SH-SY5Y (cell line): ENCODE measurements around the gene DOCK2.

ENCODE experiments used
- GATA2 ChIP-seq: IDR thresholded peaks from 2 replicates; pipeline ENCODE4 v1.6.1; 2011; ENCODE audit warnings: mild to moderate bottlenecking, low read depth, low read length
- GATA3 ChIP-seq: IDR thresholded peaks from 2 replicates; pipeline ENCODE4 v1.6.1; 2011; ENCODE audit warnings: low read depth, mild to moderate bottlenecking, low read length, moderate library complexity

DNA sequence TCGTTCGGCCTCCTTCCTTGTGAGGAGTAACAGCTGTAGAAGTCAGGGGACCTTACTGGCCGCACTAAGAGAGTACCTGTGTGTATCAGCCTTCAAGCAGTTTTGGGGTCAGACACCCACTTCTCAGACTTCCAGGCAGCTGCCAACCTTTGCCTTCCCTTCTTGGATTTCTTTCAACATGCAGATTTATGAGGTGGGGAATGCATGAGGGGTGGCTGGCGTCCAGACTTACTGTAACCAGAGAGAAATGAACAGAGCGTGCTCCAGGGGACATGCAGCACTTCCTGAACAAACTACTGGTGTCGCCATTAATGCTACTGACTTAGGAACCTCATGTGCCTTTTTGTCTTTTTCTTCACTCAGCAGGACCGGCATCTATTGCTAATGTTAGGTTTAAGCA is 296.5 kb downstream of the DOCK2 start:
- TF ChIP-seq GATA2 (no peak), GATA3 (no peak)
